ENCODE measurements around the gene MED16.
"Not testable (repeated sequence)": the region's sequence is repeated elsewhere in the genome, so short reads cannot be mapped to it uniquely, and the experiment has no call there.

MED16 gene

GRCh38 chr19:883661-884211 is 9.3 kb downstream of the MED16 start:
- TF ChIP-seq MYC (IDR thresholded peaks at IDR 0.05; ENCODE audit: low read depth, low read length) (no peak), MAX (IDR thresholded peaks at IDR 0.05; ENCODE audit: low read depth, low read length) (no peak), POLR2A (IDR thresholded peaks at IDR 0.05; ENCODE audit: extremely low read depth, insufficient read length) (no peak), CTCF (IDR thresholded peaks at IDR 0.05; ENCODE audit: low read depth, low read length) (no peak)
- no peak for DNase-seq (ENCODE audit: low read depth)
- H3K4me3 ChIP-seq (ENCODE audit: low read depth, low read length) = no peak overlapping the region

DNA sequence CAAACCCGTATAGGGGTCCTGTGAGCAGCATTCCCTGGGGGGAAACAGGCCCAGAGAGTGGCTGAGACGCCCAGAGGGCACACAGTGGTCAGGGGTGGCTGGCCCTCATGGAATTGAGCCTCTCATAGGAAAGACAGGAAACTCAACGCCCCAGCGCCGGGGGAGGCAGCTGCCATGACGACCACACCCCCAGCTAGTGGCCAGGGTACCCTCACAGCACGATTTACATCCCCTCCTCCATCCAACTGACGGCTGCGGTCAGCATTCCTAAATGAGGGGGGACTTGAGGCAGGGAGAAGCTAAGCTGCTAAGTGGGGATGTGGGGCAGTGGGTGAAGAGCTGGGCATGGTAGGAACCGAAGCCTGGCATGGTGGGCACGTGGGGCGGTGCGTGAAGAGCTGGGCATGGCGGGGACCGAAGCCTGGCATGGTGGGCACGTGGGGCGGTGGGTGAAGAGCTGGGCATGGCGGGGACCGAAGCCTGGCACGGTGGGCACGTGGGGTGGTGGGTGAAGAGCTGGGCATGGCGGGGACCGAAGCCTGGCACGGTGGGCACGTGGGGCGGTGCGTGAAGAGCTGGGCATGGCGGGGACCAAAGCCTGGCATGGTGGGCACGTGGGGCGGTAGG is 10.0 kb downstream of the MED16 start:
- DNase-seq (ENCODE audit: low read depth) = no peak
- no peak overlapping the region for H3K4me3 ChIP-seq (ENCODE audit: low read depth, low read length)
- TF ChIP-seq CTCF (IDR thresholded peaks at IDR 0.05; ENCODE audit: low read depth, low read length) (no peak), MAX (IDR thresholded peaks at IDR 0.05; ENCODE audit: low read depth, low read length) (no peak), MYC (IDR thresholded peaks at IDR 0.05; ENCODE audit: low read depth, low read length) (no peak), POLR2A (IDR thresholded peaks at IDR 0.05; ENCODE audit: extremely low read depth, insufficient read length) (no peak)

- no peak overlapping the region for H3K4me3 ChIP-seq (ENCODE audit: low read depth, low read length)
- TF ChIP-seq POLR2A (IDR thresholded peaks at IDR 0.05; ENCODE audit: extremely low read depth, insufficient read length) = no peak
- TF ChIP-seq CTCF (IDR thresholded peaks at IDR 0.05; ENCODE audit: low read depth, low read length) = no peak
- TF ChIP-seq MYC (IDR thresholded peaks at IDR 0.05; ENCODE audit: low read depth, low read length) = no peak
- no peak for TF ChIP-seq MAX (IDR thresholded peaks at IDR 0.05; ENCODE audit: low read depth, low read length)
- DNase-seq (ENCODE audit: low read depth) = no peak
Observed at GRCh38 chr19:881385-882071, 11.5 kb downstream of the MED16 start.

- TF ChIP-seq MYC (IDR thresholded peaks at IDR 0.05; ENCODE audit: low read depth, low read length) (no peak), CTCF (IDR thresholded peaks at IDR 0.05; ENCODE audit: low read depth, low read length) (no peak), POLR2A (IDR thresholded peaks at IDR 0.05; ENCODE audit: extremely low read depth, insufficient read length) (no peak), MAX (IDR thresholded peaks at IDR 0.05; ENCODE audit: low read depth, low read length) (no peak)
- DNase-seq (ENCODE audit: low read depth) = no peak
- no peak overlapping the region for H3K4me3 ChIP-seq (ENCODE audit: low read depth, low read length)
Observed at GRCh38 chr19:879711-880438, 13.1 kb downstream of the MED16 start.

DNA sequence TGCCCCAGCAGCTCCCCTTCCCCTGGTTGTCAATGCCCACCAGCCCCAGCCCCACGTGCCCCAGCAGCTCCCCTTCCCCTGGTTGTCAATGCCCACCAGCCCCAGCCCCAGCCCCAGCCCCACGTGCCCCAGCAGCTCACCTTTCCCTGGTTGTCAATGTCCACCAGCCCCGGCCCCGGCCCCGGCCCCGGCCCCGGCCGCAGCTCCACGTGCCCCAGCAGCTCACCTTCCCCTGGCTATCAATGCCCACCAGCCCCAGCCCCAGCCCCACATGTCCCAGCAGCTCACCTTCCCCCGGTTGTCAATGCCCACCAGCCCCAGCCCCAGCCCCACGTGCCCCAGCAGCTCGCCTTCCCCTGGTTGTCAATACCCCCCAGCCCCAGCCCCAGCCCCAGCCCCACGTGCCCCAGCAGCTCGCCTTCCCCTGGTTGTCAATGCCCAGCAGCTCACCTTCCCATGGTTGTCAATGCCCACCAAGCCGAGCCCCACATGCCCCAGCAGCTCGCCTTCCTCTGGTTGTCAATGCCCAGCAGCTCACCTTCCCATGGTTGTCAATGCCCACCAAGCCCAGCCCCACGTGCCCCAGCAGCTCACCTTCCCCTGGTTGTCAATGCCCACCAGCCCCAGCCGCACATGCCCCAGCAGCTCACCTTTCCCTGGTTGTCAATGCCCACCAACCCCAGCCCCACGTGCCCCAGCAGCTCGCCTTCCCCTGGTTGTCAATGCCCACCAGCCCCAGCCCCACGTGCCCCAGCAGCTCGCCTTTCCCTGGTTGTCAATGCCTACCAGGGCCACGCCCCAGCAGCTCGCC is 14.0 kb downstream of the MED16 start:
- not testable (repeated sequence) for H3K4me3 ChIP-seq (ENCODE audit: low read depth, low read length)

DNA sequence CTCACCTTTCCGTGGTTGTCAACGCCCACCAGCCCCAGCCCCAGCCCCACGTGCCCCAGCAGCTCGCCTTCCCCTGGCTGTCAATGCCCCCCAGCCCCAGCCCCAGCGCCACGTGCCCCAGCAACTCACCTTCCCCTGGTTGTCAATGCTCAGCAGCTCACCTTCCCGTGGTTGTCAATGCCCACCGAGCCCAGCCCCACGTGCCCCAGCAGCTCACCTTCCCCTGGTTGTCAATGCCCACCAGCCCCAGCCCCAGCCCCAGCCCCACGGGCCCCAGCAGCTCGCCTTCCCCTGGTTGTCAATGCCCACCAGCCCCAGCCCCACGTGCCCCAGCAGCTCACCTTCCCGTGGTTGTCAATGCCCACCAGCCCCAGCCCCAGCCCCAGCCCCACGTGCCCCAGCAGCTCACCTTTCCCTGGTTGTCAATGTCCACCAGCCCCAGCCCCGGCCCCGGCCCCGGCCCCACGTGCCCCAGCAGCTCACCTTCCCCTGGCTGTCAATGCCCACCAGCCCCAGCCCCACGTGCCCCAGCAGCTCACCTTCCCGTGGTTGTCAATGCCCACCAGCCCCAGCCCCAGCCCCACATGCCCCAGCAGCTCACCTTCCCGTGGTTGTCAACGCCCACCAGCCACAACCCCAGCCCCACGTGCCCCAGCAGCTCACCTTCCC is 14.9 kb downstream of the MED16 start:
- not testable (repeated sequence) for H3K4me3 ChIP-seq (ENCODE audit: low read depth, low read length); DNase-seq (ENCODE audit: low read depth)

More for the DNA sequence above, 14.0 kb downstream of the MED16 start:
- DNase-seq (ENCODE audit: low read depth) = not testable (repeated sequence)

Data from NB4 (cell line).